OCI-LY3 (cell line): ENCODE measurements around the gene DIAPH2.

Experiments
- EZH2phosphoT487 ChIP-seq: fragments of 200-600 bp; shearing (Covaris generic); IDR thresholded peaks from 2 replicates; pipeline ENCODE4 v1.6.1; 2018; ENCODE audit warnings: antibody characterized with exemption, mixed run types, low read depth
- TF ChIP-seq, protein P1 (sequence below): fragments of 200-600, 300-600 bp; sonication (generic); IDR thresholded peaks from 2 replicates; pipeline ENCODE4 v1.5.1; 2014; ENCODE audit warnings: antibody characterized with exemption, low read length, low read depth

DNA sequence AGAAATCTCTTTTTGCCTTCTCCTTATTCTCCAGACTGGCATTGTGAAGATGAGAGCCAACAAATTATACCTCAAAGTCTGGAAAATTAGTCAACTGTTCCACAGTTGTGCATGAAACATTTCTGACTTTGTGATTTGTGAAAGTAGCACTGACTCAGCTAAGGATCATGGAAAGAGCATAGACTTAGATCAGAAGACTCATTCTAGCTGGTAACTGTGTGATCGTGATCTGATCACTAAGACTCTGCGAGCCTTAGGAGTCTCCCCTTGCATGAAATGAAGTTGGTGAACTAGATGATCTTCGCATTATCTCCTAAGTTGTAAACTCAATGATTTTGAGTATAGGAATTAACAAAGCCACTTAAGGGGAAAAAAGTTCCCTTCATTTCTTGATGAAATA lies 867.2 kb downstream of the DIAPH2 start:
- TF ChIP-seq, protein P1, sequence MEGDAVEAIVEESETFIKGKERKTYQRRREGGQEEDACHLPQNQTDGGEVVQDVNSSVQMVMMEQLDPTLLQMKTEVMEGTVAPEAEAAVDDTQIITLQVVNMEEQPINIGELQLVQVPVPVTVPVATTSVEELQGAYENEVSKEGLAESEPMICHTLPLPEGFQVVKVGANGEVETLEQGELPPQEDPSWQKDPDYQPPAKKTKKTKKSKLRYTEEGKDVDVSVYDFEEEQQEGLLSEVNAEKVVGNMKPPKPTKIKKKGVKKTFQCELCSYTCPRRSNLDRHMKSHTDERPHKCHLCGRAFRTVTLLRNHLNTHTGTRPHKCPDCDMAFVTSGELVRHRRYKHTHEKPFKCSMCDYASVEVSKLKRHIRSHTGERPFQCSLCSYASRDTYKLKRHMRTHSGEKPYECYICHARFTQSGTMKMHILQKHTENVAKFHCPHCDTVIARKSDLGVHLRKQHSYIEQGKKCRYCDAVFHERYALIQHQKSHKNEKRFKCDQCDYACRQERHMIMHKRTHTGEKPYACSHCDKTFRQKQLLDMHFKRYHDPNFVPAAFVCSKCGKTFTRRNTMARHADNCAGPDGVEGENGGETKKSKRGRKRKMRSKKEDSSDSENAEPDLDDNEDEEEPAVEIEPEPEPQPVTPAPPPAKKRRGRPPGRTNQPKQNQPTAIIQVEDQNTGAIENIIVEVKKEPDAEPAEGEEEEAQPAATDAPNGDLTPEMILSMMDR = no peak
- TF ChIP-seq EZH2phosphoT487 = no peak
